ENCODE data around the gene POLR1E. TPM values are rescaled to one million over a fixed set of nuclear protein-coding genes. Genes with fewer than 3 reads are reported as not detected.
"Not testable (repeated sequence)": the region's sequence is repeated elsewhere in the genome, so short reads cannot be mapped to it uniquely, and the experiment has no call there.

The POLR1E gene
- polyA plus RNA-seq, 1 experiment = 21.6 TPM

- no peak for DNase-seq (ENCODE audit: low read depth)
- Histone ChIP-seq H3K4me3 (ENCODE audit: low read depth, low read length) (no peak overlapping the region), H3K27me3 (ENCODE audit: control insufficient read depth, insufficient read depth, low read length) (no peaks in the 10 kb centered on the region), H3K36me3 (ENCODE audit: control insufficient read depth, insufficient read depth, low read length) (peaks cover 6% of the 10 kb centered on the region)
- CTCF ChIA-PET = interaction anchor here (2.5 kb wide), 1 partner anchor 13 kb away, joined by 5 read pairs; no protein-coding TSS in a partner anchor
- POLR2A ChIA-PET = no interaction called here
- TF ChIP-seq CTCF (IDR thresholded peaks at IDR 0.05; ENCODE audit: insufficient read depth, low read depth, low read length) = no peak
Measured at GRCh38 chr9:37509536-37509935, 23.8 kb downstream of the POLR1E start.

GRCh38 chr9:37510053-37510452 is 24.3 kb downstream of the POLR1E start:
- H3K36me3 ChIP-seq (ENCODE audit: control insufficient read depth, insufficient read depth, low read length); H3K27me3 ChIP-seq (ENCODE audit: control insufficient read depth, insufficient read depth, low read length); POLR2A ChIA-PET; DNase-seq (ENCODE audit: low read depth); H3K4me3 ChIP-seq (ENCODE audit: low read depth, low read length); CTCF ChIA-PET: not testable (repeated sequence)

GRCh38 chr9:37511016-37512010 is 25.6 kb downstream of the POLR1E start:
- TF ChIP-seq CTCF (IDR thresholded peaks at IDR 0.05; ENCODE audit: insufficient read depth, low read depth, low read length) = 0 out of 2 replicates have a peak, but pooled peaks have one; percentile 17
- CTCF ChIA-PET = interaction anchor here (1.3 to 1.6 kb wide), 2 partner anchors 9 to 10 kb away, joined by 3 to 6 read pairs; no protein-coding TSS in a partner anchor

GRCh38 chr9:37512437-37512836 is 26.7 kb downstream of the POLR1E start:
- TF ChIP-seq CTCF (IDR thresholded peaks at IDR 0.05; ENCODE audit: insufficient read depth, low read depth, low read length) = no peak
- ChIA-PET POLR2A (no interaction called here), CTCF (no interaction called here)

More at GRCh38 chr9:37511016-37512010, 25.6 kb downstream of the POLR1E start:
- Histone ChIP-seq H3K36me3 (ENCODE audit: control insufficient read depth, insufficient read depth, low read length) (peaks cover 6% of the 10 kb centered on the region), H3K4me3 (ENCODE audit: low read depth, low read length) (no peak overlapping the region), H3K27me3 (ENCODE audit: control insufficient read depth, insufficient read depth, low read length) (no peaks in the 10 kb centered on the region)
- no peak for DNase-seq (ENCODE audit: low read depth)
- POLR2A ChIA-PET = no interaction called here

GRCh38 chr9:37514415-37514814 is 28.7 kb downstream of the POLR1E start:
- DNase-seq (ENCODE audit: low read depth); POLR2A ChIA-PET; H3K4me3 ChIP-seq (ENCODE audit: low read depth, low read length); H3K27me3 ChIP-seq (ENCODE audit: control insufficient read depth, insufficient read depth, low read length): not testable (repeated sequence)
- H3K36me3 ChIP-seq (ENCODE audit: control insufficient read depth, insufficient read depth, low read length) = peaks cover 15% of the 10 kb centered on the region
- CTCF ChIA-PET = interaction anchor here (0.6 kb wide), 1 partner anchor 858 kb away, joined by 3 read pairs; no protein-coding TSS in a partner anchor

More at GRCh38 chr9:37512437-37512836, 26.7 kb downstream of the POLR1E start:
- H3K36me3 ChIP-seq (ENCODE audit: control insufficient read depth, insufficient read depth, low read length) = peaks cover 6% of the 10 kb centered on the region
- H3K4me3 ChIP-seq (ENCODE audit: low read depth, low read length) = no peak overlapping the region
- DNase-seq (ENCODE audit: low read depth) = no peak
- H3K27me3 ChIP-seq (ENCODE audit: control insufficient read depth, insufficient read depth, low read length) = no peaks in the 10 kb centered on the region

- no peak for DNase-seq (ENCODE audit: low read depth)
- Histone ChIP-seq H3K27me3 (ENCODE audit: control insufficient read depth, insufficient read depth, low read length) (no peaks in the 10 kb centered on the region), H3K4me3 (ENCODE audit: low read depth, low read length) (no peak overlapping the region), H3K36me3 (ENCODE audit: control insufficient read depth, insufficient read depth, low read length) (peaks cover 15% of the 10 kb centered on the region)
- POLR2A ChIA-PET = no interaction called here
- no peak for TF ChIP-seq CTCF (IDR thresholded peaks at IDR 0.05; ENCODE audit: insufficient read depth, low read depth, low read length)
- CTCF ChIA-PET = no interaction called here
Measured at GRCh38 chr9:37514999-37515398, 29.3 kb downstream of the POLR1E start.
